K562 (cell line): ENCODE data around the gene OR6P1. TPM values are rescaled to one million over a fixed set of nuclear protein-coding genes. Genes with fewer than 3 reads are reported as not detected.

Source experiments
- ATAC-seq: fragments of 200-7000 bp; cut with Tn5 transposase; 3 replicates; pipeline ENCODE4 v1.9.1; 2020; ENCODE audit warnings: moderate library complexity
- BruUV-seq: library from RNA; stranded (reverse); fragments of 400-500 nt; replicated peaks from 2 replicates; lab custom pipeline; 2021; lab: Mats Ljungman, UMichigan
- CTCF ChIA-PET: fragments of 300-600 bp; formaldehyde crosslinking; extraction: SDS; loops from one replicate; lab custom pipeline; 2021; ENCODE audit warnings: low intra/inter-chr PET ratio; lab: Yijun Ruan, JAX
- POLR2A ChIA-PET: fragments of 300-600, 350-650 bp; sonication (Branson Sonifier 250); formaldehyde crosslinking; extraction: SDS; loops from one replicate; lab custom pipeline; 2021; ENCODE audit warnings: antibody characterized with exemption, inconsistent platforms; lab: Yijun Ruan, JAX
- DNase-seq, 4 experiments: peaks; one replicate each; pipeline versions ENCODE4 v3.0.0 to v3.0.0-alpha.2; 2011 to 2018; ENCODE audit warnings: low spot score in 3 of 4, mixed read lengths in 3 of 4; ENCODE audit errors: extremely low read depth in 1 of 4
- FAIRE-seq: peaks from 2 replicates; lab custom pipeline; 2011; peaks lifted over from hg19 to GRCh38; lab: Jason Lieb, UNC
- H2AFZ ChIP-seq: 2 replicates; pipeline ENCODE4 v1.6.0; 2011; ENCODE audit warnings: low read depth, low read length, control low read depth, inconsistent platforms
- H3K27ac ChIP-seq: fragments of 200-600 bp; 3 replicates; pipeline ENCODE4 v1.8.0; 2011; ENCODE audit warnings: low read depth, mild to moderate bottlenecking, control low read depth, inconsistent platforms, low read length, moderate library complexity, mixed read lengths; ENCODE audit errors: extremely low read depth
- H3K27me3 ChIP-seq, 2 experiments: fragments of 300-600 bp in 1 of 2; 2 replicates in 1 of 2; 3 replicates in 1 of 2; pipeline versions ENCODE4 v1.6.0 to v1.8.0; 2011; ENCODE audit warnings: inconsistent platforms in 2 of 2, low read length in 2 of 2, mild to moderate bottlenecking in 1 of 2, mixed read lengths in 1 of 2, moderate library complexity in 1 of 2; ENCODE audit not compliant: control insufficient read depth in 2 of 2, insufficient read depth in 2 of 2
- H3K36me3 ChIP-seq: fragments of 300-600 bp; 3 replicates; pipeline ENCODE4 v1.8.0; 2011; ENCODE audit warnings: mild to moderate bottlenecking, low read length, inconsistent platforms; ENCODE audit not compliant: control insufficient read depth, insufficient read depth
- H3K4me1 ChIP-seq, 2 experiments: fragments of 200-600 bp in 1 of 2; replicated peaks in 1 of 2; 2 replicates in 1 of 2; 3 replicates in 1 of 2; pipeline versions ENCODE4 v1.5.1 to v1.8.0; 2011; ENCODE audit warnings: inconsistent platforms in 2 of 2, low read length in 2 of 2, mild to moderate bottlenecking in 1 of 2, mixed read lengths in 1 of 2, moderate library complexity in 1 of 2; ENCODE audit not compliant: control insufficient read depth in 2 of 2, insufficient read depth in 2 of 2
- H3K4me2 ChIP-seq: 2 replicates; pipeline ENCODE4 v1.6.1; 2011; ENCODE audit warnings: low read length, control low read depth, inconsistent platforms, mixed read lengths; ENCODE audit not compliant: insufficient read depth
- H3K4me3 ChIP-seq: fragments of 200-600 bp; sonication (generic), shearing (Covaris generic); 2 replicates; pipeline ENCODE4 v1.5.1; 2016; ENCODE audit warnings: control low read depth, inconsistent platforms
- H3K79me2 ChIP-seq: fragments of 200-600 bp; 3 replicates; pipeline ENCODE4 v1.8.0; 2011; ENCODE audit warnings: low read length, inconsistent platforms; ENCODE audit not compliant: control insufficient read depth, insufficient read depth
- H3K9ac ChIP-seq, 2 experiments: 2 replicates each; pipeline versions ENCODE4 v1.6.0 to v1.6.1; 2011; ENCODE audit warnings: low read depth in 2 of 2, low read length in 2 of 2, control low read depth in 1 of 2, inconsistent platforms in 1 of 2, mild to moderate bottlenecking in 1 of 2, mixed read lengths in 1 of 2; ENCODE audit not compliant: insufficient read depth in 1 of 2
- H3K9me1 ChIP-seq: one replicate; pipeline ENCODE4 v1.6.0; 2011; ENCODE audit warnings: inconsistent platforms, mild to moderate bottlenecking, low read length, moderate library complexity; ENCODE audit not compliant: control insufficient read depth, insufficient read depth
- H3K9me3 ChIP-seq: replicated peaks from 2 replicates; pipeline ENCODE4 v1.5.1; 2011; ENCODE audit warnings: low read depth, low read length, inconsistent platforms; ENCODE audit not compliant: control insufficient read depth, insufficient read depth
- H4K20me1 ChIP-seq: replicated peaks from 2 replicates; pipeline ENCODE4 v1.6.1; 2011; ENCODE audit warnings: low read length, inconsistent platforms, mixed read lengths; ENCODE audit not compliant: control insufficient read depth, insufficient read depth
- ATF1 ChIP-seq, 2 experiments: fragments of 450-650 bp in 1 of 2; IDR thresholded peaks; 2 replicates each; pipeline ENCODE4 v1.6.1; 2016; ENCODE audit warnings: missing compliant biosample characterization in 1 of 2, missing genetic modification characterization in 1 of 2
- BHLHE40 ChIP-seq: IDR thresholded peaks from 2 replicates; pipeline ENCODE4 v1.6.1; 2011; ENCODE audit warnings: low read length, improper control_type of control experiment
- JUNB ChIP-seq: fragments of 450-650 bp; formaldehyde crosslinking; conservative IDR thresholded peaks from 2 replicates; pipeline ENCODE4 v1.4.0; 2020; ENCODE audit warnings: mild to moderate bottlenecking
- KDM5B ChIP-seq: fragments of 200-600 bp; sonication (generic); IDR thresholded peaks from 2 replicates; pipeline ENCODE4 v1.6.1; 2012; ENCODE audit warnings: low read depth, mild to moderate bottlenecking, moderate library complexity, low read length, control low read depth, inconsistent platforms; ENCODE audit not compliant: insufficient replicate concordance
- KHSRP ChIP-seq: fragments of 450-650 bp; IDR thresholded peaks from 2 replicates; pipeline ENCODE4 v1.6.1; 2017
- NR2C1 ChIP-seq, 2 experiments: fragments of 450-650 bp; IDR thresholded peaks; 2 replicates each; pipeline ENCODE4 v1.6.1; 2017; ENCODE audit warnings: mild to moderate bottlenecking in 2 of 2, antibody characterized with exemption in 1 of 2, inconsistent platforms in 1 of 2, missing compliant biosample characterization in 1 of 2, missing genetic modification characterization in 1 of 2
- NR2C2 ChIP-seq, 2 experiments: fragments of 200-800 bp in 1 of 2; sonication (Bioruptor generic) in 1 of 2; sonication (generic) in 1 of 2; formaldehyde crosslinking in 1 of 2; IDR thresholded peaks; 2 replicates each; pipeline versions ENCODE4 v1.6.1 to v1.8.0; 2016 to 2022; ENCODE audit warnings: mild to moderate bottlenecking in 1 of 2, missing compliant biosample characterization in 1 of 2, missing genetic modification characterization in 1 of 2, missing genetic modification reagents in 1 of 2
- NR4A1 ChIP-seq, 2 experiments: fragments of 250-450 bp in 1 of 2; fragments of 450-650 bp in 1 of 2; sonication (Bioruptor Pico) in 1 of 2; IDR thresholded peaks; 2 replicates each; pipeline versions ENCODE4 v1.4.0 to v1.6.1; 2016 to 2020; ENCODE audit warnings: mild to moderate bottlenecking in 2 of 2, missing compliant biosample characterization in 1 of 2, missing genetic modification characterization in 1 of 2, moderate library complexity in 1 of 2
- RBM22 ChIP-seq: fragments of 200-400 bp; formaldehyde crosslinking; IDR thresholded peaks from 2 replicates; pipeline ENCODE4 v1.6.1; 2018; ENCODE audit warnings: low read length, low read depth; ENCODE audit not compliant: poor library complexity, severe bottlenecking
- SIN3B ChIP-seq: fragments of 450-650 bp; IDR thresholded peaks from 2 replicates; pipeline ENCODE4 v1.6.1; 2017; ENCODE audit warnings: low read depth, mild to moderate bottlenecking, moderate library complexity
- TEAD1 ChIP-seq, 2 experiments: fragments of 450-650 bp in 1 of 2; sonication (generic) in 1 of 2; formaldehyde crosslinking; IDR thresholded peaks; 2 replicates each; pipeline versions ENCODE4 v1.4.0 to v1.8.0; 2020 to 2022; ENCODE audit warnings: mild to moderate bottlenecking in 2 of 2, missing genetic modification reagents in 1 of 2
- WGBS: fragments of 100-300 bp; shearing (Covaris generic); methylation state at CpG from one replicate; pipeline ENCODE4 v1.1.6; 2016; ENCODE audit warnings: low coverage, mixed read lengths; ENCODE audit not compliant: insufficient coverage; ENCODE audit errors: missing lambda C conversion rate; 5-methylcytosine and 5-hydroxymethylcytosine counted together
- in situ Hi-C: fragments of 300-500 bp; cut with MboI; formaldehyde crosslinking; loops from 4 replicates; pipeline ENCODE4 v1.15.0; 2018; ENCODE audit warnings: inconsistent platforms, mixed read lengths
- intact Hi-C: fragments of 100-400 bp; cut with micrococcal nuclease; formaldehyde crosslinking; loops from 2 replicates; pipeline ENCODE4 v1.14.2; 2022
- polyA plus RNA-seq, 8 experiments: library from polyadenylated mRNA; depleted of rRNA in 4 of 8; stranded (reverse) in 5 of 8; unstranded in 3 of 8; fragments of >200 nt; fragmentation: Nextera tagmentation in 2 of 8; fragmentation: Illumina TruSeq in 1 of 8; extraction: Ambion mirVana in 2 of 8; extraction: Trizol in 1 of 8; gene quantifications; 2 replicates each; pipeline versions ENCODE4 v1.2.1 to v1.2.3, GENCODE V29; 2011 to 2014; ENCODE audit warnings: inconsistent platforms in 1 of 8, missing spikeins in 1 of 8
- total RNA-seq, 7 experiments: library from RNA; depleted of rRNA in 6 of 7; stranded (reverse); fragments of >200 nt in 6 of 7; fragmentation: Illumina TruSeq in 2 of 7; extraction: Trizol in 2 of 7; gene quantifications; 2 replicates each; pipeline versions ENCODE4 v1.2.1 to v1.2.3, GENCODE V29; 2011 to 2021; ENCODE audit warnings: low replicate concordance in 1 of 7
- TF ChIP-seq, protein P1 (sequence below): fragments of 250-450 bp; sonication (Bioruptor Pico); IDR thresholded peaks from 2 replicates; pipeline ENCODE4 v1.5.0; 2020; ENCODE audit warnings: mild to moderate bottlenecking
- TF ChIP-seq, protein P2 (sequence below): fragments of 200-800 bp; sonication (Bioruptor generic); IDR thresholded peaks from 2 replicates; pipeline ENCODE4 v1.6.1; 2017; ENCODE audit warnings: missing genetic modification characterization, missing compliant biosample characterization

OR6P1 gene
- total and polyA plus RNA-seq, 9 of the 15 experiments (the other 6 are each of a cell fraction or from before 2014, with no cell fraction given): not detected

DNA sequence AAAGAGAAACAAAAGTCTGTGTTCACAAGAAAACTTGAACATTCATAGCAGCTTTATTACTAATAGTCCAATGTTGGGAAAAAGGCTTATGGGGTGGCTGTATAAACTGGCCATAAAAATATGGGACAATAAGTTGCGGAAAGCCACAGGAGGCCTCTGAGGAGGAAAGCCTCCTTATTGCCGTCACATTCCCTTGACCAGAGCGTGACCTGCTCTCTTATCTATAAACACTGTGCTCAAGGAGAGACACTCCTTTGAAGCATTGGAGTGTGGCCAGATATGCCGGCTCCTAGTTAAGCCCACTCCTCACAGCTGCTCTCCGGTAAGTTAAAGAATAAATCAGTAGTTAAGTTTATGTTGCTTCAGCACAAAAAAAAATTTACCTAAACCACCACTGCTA lies 35.9 kb downstream of the OR6P1 start:
- Histone ChIP-seq H3K79me2 (no peaks in the 10 kb centered on the region), H3K4me3 (no peak overlapping the region), H3K27ac (no peak overlapping the region), H3K9me3 (no peaks in the 10 kb centered on the region), H3K9me1 (no peaks in the 10 kb centered on the region), H3K4me1 (no peaks in the 10 kb centered on the region; a peak in 1 of 5 replicates), H3K27me3 (no peaks in the 10 kb centered on the region), H3K4me2 (peak overlapping the region; percentile 11; the same call in 1 of the 2 replicates), H3K9ac (no peak overlapping the region), H2AFZ (no peak overlapping the region), H4K20me1 (no peaks in the 10 kb centered on the region), H3K36me3 (no peaks in the 10 kb centered on the region)
- CTCF ChIA-PET: no interaction called here
- no peak for TF ChIP-seq JUNB (CRISPR knock-in tag)
- no peak for TF ChIP-seq SIN3B
- TF ChIP-seq BHLHE40: 0 out of 2 replicates have a peak, but pooled peaks have one; percentile 32
- TF ChIP-seq ATF1 (CRISPR knock-in tag; IDR thresholded peaks at IDR 0.05): no peak
- peak; percentile 62 for TF ChIP-seq ATF1 (tag; IDR thresholded peaks at IDR 0.05)
- TF ChIP-seq, protein P1, sequence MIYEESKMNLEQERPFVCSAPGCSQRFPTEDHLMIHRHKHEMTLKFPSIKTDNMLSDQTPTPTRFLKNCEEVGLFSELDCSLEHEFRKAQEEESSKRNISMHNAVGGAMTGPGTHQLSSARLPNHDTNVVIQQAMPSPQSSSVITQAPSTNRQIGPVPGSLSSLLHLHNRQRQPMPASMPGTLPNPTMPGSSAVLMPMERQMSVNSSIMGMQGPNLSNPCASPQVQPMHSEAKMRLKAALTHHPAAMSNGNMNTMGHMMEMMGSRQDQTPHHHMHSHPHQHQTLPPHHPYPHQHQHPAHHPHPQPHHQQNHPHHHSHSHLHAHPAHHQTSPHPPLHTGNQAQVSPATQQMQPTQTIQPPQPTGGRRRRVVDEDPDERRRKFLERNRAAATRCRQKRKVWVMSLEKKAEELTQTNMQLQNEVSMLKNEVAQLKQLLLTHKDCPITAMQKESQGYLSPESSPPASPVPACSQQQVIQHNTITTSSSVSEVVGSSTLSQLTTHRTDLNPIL (CRISPR knock-in tag): no peak
- TF ChIP-seq, protein P2, sequence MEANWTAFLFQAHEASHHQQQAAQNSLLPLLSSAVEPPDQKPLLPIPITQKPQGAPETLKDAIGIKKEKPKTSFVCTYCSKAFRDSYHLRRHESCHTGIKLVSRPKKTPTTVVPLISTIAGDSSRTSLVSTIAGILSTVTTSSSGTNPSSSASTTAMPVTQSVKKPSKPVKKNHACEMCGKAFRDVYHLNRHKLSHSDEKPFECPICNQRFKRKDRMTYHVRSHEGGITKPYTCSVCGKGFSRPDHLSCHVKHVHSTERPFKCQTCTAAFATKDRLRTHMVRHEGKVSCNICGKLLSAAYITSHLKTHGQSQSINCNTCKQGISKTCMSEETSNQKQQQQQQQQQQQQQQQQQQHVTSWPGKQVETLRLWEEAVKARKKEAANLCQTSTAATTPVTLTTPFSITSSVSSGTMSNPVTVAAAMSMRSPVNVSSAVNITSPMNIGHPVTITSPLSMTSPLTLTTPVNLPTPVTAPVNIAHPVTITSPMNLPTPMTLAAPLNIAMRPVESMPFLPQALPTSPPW: 0 out of 2 replicates have a peak, but pooled peaks have one; percentile 9
- no peak for TF ChIP-seq KDM5B
- TF ChIP-seq TEAD1 (CRISPR knock-in tag; IDR thresholded peaks at IDR 0.05): no peak
- no peak for TF ChIP-seq KHSRP
- no peak for TF ChIP-seq NR2C2 (CRISPR knock-in tag; IDR thresholded peaks at IDR 0.05)
- no peak for TF ChIP-seq NR2C2 (tag; IDR thresholded peaks at IDR 0.05)
- TF ChIP-seq RBM22: no peak
- no peak for TF ChIP-seq NR2C1 (IDR thresholded peaks at IDR 0.05)
- no peak for TF ChIP-seq NR2C1 (tag; IDR thresholded peaks at IDR 0.05)
- TF ChIP-seq NR4A1 (CRISPR knock-in tag; IDR thresholded peaks at IDR 0.05): no peak
- no peak for TF ChIP-seq NR4A1 (tag; IDR thresholded peaks at IDR 0.05)
- FAIRE-seq: no peak
- 1% methylated on average over 5 of the region's 5 CpGs for WGBS
- intact Hi-C loops (no loop called here), in situ Hi-C loops (no loop called here)
- peak in 1 of 4 experiments; percentile 60 for DNase-seq
- peak; percentile 42; the same call in 2 of the 3 replicates for ATAC-seq
- no TSS peak for BruUV-seq
- POLR2A ChIA-PET: no interaction called here
